CD4-positive, alpha-beta T cell treated with Interleukin-17A for 4 hours (primary cell): ENCODE measurements around the gene SLC10A7.
"Not testable (repeated sequence)": the region's sequence is repeated elsewhere in the genome, so short reads cannot be mapped to it uniquely, and the experiment has no call there.

ENCODE experiments used
- DNase-seq: peaks from one replicate; pipeline ENCODE4 v3.0.0-alpha.2; 2020; ENCODE audit warnings: mixed read lengths

The SLC10A7 gene

DNA sequence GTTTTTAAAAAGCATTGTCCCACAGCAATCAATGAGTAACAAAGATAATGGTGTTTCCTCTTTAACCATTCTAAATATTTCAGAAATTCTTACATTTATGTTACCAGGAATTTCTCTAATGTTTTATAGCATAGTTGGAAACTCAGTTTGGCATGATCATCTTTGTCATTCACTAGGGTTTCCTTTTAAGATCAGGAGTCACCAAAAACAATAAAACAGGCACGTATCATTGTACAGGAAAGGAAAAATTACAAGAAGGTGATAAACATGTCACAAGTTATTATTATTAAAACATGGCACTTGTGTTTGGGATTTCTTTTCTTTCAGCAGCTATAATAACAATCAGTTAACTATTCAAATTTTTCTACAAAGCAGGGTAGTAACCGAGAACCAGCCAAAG is 84.0 kb downstream of the SLC10A7 start:
- no peak for DNase-seq

DNA sequence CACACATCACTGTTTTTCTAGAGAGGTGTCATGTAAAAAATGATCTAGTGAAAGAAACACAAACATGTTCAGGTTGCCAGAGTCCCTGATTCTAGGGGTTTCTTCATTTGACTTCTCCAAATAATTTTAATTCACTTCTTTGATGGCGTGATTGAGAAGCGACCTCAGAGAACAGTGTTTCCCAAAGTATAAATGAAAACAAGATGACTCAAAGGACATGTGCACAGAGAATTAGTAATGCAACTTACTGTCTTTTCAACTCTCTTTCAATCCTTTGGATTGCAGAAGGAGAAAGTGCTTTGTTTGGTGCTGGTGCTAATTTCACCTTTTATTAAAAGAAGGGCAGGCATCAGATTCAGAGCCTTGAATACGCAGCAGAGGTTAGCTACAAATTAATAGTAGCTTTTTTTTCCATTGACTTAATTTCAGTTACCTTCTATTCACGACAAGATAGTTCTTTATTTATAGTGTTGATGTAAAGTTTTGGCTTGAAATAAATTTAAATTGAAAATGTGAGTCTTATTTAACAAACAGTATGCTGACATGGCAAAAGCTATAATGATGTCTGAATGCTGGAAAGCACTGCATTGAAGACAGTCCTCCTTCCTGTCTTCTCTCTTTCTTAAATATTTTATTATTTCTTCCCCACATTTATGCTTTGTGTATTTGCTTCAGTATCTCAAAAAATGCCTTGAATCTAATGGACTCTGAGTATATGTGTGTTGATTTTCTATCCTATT is 85.1 kb downstream of the SLC10A7 start:
- no peak for DNase-seq

DNA sequence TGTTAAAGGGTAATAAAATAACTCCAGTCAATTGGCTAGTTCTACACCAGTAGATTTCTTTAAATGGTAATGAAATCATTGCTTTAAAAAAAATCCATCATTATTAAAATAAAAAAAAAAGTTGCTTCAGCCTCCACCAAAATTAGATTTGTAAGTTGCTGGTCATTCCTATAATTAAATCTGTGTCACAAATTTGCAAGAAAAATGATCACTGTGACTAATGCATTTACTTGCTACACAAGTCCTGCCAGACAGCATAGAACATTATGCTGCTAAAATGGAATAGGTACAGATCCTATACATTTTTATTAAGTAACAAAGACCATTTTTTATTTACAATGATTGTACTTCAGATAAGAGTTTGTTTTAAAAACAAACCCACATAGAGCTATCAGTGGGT is 85.8 kb downstream of the SLC10A7 start:
- no peak for DNase-seq

DNA sequence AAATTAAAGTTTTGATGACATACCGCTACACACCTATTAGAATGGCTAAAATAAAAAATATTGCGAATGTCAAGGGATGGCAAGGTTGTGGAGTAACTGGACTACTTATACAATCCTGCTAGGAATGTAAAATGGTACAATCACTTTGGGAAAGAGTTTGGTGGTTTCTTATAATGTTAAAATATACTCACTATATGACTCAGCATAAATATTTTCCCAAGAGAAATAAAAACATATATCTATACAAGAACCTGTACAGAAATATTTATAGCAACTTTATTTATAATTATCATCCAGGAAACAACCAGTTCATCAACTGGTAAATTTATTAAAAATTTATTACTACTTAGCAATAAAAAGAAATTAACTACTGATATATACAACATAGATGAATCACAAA is 89.7 kb downstream of the SLC10A7 start:
- no peak for DNase-seq

DNA sequence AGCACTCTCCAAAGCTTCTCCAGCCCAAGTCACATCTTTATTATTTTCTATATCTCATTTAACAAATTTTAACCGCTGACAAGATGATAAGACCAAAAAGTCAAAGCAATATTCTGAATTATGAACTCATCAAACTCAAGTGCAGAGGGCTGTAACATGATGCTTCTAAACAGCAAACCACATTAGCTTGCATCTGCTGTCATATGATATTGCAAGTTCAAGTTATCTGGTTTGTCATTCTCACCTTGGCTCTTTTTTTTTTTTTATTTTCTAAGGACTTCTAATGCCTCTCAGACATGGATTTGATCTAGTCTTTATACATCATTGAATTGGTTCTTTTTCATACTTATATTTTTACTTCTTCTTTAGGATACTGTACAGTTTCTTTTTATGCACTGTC is 93.4 kb downstream of the SLC10A7 start:
- no peak for DNase-seq

DNA sequence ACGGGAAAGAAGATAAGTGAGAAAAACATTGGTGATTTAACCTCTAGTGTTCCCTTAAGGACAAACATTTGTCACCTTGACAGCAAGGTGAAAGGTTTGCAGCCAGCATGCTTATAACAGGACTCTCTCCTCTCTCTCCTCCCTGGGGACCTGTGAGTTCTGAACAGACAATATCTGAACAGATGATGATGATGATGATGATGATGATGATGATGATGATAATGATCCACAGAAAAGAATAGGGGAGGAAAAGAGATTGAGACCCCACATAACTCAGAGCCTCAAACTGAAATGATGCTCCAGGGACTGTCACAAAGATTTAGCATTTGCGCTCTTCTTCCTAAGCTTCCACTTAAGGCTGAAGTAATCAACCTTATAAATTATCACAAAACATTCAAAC is 103.9 kb downstream of the SLC10A7 start:
- DNase-seq, result no peak

DNA sequence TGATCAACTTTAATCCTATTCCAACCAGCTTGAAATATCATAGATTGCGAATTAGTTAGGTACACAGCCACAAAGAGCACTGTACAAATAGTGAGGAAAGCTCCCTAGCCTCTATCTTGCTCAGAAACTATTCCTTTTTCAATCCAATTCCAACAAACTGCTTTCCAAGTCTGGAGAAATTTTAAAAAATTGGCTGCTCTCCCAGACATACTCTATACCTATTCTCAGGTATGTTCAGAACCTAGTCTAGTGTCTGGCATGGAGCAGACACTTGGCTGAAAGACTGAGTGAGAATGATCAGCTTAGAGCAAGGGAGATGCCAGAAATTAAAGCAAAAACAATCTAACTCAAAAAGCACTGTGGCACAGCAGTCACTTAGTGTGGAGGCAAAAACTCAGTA is 105.9 kb downstream of the SLC10A7 start:
- no peak for DNase-seq

DNA sequence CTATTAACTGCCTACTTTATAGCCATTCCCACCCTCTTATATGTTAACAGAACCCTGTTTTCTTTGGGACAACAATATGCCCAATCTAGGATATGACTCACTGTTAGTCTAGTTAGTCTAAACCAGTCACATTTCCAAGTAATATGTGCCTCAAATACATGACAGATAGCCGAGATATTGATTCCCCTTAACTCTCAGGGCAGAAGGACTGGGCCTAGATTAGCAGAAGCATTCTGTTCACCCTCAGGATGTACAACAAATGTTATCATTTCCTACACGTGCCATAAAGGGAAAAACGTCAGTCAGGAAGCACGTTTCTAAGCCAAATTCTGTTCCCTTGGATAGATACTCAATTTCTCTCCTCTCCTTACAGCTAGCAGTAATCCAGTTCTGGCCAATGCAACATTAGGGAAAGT is 114.1 kb downstream of the SLC10A7 start:
- DNase-seq, result no peak

DNA sequence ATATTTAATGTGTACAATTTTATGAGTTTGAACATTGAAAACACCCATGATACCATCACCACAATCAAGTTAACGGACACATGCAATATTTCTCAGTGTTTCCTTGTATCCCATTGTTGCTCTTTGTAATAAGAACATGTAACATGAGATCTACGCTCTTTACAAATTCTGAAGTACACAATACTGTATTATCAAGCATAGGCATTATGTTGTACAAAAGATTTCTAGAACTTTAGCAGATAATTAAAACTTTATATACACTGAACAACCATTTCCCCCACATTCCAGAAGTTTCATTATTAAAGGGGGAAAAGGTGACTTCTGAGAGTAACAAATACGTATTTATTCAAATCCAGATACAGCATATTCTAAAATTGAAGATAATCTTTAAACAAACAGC is 114.5 kb downstream of the SLC10A7 start:
- no peak for DNase-seq

DNA sequence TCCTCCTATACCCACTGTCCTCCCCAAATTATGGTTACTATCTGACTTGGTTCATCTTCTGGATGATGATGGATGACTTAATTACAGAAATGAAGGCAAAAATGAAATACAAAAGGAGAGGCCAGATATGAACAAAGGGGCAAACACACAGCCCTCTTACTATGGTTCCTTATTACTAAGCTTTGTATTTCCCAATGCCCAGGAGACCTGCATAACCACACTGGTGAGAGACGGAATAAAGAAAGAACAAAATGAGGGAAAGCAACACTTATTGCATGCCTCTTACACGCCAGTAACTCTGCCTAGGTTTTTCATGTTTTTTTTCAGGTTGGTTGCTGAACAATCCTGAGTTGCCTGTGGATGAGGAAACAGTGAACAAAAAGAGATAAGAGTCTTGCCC is 120.5 kb downstream of the SLC10A7 start:
- no peak for DNase-seq

DNA sequence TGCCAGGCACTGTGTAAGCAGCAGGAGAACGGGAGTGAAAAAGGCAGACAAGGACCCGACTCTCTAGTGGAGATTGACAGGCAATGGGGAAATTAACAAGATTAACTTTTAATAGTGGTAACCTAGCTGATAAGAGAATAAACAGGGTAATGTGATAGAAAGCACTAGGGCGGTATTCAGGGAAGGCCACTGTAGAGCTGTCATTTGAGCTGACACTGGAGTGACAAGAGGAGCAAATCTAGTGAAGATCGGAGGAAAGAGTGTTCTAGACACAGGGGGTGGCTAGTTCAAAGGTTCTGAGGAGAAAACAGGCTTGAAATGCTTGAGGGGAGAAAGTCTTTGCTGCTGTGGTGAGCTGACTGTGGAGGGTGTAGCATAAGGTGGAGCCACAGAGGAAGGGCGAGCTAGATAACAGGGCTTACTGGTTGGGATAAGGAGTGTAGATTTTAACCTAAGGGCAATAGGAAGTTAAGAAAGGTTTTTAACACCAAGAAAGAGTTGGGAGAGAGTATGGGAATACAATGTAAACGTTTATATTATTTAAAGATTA is 122.8 kb downstream of the SLC10A7 start:
- DNase-seq, result no peak

DNA sequence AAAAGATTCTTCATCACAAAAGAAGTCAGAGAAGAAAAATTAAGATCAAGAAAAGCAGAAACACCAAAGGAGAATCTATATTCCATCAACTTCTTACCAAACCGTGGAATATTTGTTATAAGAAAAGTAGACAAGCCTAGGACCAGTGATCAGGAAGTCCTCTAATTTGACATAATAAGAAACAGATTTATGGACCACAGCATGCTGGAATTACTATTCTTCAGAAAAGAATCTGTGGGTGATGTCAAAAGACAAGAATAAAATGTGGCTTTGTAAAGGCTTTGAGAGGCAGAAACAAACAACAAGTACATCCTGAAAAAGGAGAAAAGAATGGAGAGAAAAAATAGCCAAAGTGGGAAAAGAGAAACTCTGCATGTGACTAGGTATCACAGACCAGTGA is 123.3 kb downstream of the SLC10A7 start:
- no peak for DNase-seq

DNA sequence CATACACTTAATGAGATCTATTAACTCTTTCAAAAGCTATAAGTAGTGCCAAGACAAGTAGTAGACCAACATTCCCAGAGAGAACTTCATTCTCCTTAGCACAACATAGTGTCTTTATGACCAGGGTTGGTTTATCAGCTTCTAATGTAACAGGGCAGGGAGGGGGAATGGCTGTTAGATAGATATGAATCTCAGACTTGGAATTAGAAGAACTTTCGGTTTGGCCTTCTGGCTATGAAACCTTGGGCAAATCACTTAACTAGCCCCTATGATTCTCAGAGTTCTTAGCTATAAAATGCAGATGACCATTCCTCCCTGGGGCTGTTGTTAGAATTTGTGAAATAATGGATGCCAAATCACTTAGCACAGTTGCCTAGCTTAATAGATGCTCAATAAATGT is 132.2 kb downstream of the SLC10A7 start:
- DNase-seq, result no peak

DNA sequence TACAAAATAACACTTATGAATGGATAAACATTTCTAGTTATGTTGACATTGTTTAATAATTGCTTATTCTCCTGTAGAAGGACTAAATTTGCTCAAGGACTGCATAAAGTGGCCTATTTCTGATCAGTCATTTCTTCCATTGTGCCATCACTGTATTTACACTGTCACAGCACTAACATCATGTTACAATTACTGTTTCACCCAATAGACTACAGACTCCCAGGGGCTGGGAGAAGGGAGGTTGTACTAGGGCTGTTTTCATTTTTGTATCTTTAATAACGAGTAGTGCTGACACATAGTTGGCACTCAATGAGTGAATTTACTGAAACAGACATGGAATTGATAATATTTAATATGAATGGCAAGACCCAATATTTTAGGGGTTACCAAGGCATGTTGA is 139.5 kb downstream of the SLC10A7 start:
- no peak for DNase-seq

DNA sequence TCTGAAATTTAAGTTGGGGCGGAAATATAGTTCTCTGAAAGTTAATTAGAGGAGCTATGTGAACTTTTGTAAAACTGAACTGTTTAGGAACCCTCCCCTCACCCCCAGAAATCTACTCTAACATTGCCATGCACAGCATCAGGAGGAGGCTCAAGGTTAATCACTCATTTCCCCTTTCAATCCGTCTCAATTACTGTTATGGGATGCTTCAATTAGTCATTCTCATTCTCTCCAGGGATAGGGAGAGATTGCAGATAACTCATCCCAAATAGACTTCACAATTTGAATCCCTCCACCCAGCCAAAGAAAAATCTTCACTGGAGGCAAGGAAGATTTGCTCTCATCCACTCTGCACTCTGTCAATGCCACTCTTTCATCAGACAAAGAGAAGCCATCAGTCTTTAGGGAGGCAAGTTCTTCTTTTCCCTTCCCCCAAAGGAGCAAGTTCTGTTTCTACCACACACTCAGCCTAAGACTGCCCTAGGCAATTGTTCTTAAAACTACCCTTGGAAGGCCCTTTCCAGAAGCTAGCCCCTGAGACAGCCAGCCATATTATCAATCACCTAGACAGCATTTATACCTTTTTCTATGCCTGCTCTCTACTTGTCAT is 140.4 kb downstream of the SLC10A7 start:
- no peak for DNase-seq

DNA sequence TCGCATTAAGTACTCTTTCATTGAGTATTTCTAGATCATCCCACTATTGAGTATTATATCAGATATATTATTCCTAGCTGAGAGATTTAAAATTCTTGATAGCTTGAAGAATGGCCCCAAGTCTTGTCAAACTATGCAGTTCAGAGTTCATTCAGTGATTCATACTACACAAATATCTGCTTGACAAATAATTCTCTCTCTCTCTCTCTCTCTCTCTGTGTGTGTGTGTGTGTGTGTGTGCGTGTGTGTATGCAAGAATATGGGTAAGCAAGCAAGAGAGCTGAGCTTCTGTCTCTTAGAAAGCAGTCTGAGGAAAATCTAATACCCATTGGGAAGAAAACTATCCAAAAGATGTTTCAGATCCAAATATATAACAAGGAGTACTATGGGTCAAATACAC is 142.0 kb downstream of the SLC10A7 start:
- no peak for DNase-seq

DNA sequence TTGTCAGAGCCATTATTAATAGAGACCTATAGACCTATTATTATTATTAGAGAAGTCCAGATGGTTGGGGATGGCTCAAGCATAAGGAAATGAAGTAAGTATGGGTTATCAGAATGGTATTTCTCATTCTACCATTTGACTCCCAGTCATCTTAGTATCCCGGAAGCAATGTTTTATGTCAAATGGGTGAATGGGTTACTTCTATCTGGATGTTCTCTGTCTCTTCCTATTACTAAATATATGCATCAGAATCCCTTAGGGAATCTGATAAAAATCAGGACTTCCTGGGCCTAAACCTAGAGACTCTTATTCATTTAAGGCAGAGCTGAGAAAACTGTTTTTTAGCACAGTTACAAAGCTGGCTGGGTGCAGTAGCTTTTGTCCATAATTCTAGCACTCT is 149.9 kb downstream of the SLC10A7 start:
- no peak for DNase-seq

DNA sequence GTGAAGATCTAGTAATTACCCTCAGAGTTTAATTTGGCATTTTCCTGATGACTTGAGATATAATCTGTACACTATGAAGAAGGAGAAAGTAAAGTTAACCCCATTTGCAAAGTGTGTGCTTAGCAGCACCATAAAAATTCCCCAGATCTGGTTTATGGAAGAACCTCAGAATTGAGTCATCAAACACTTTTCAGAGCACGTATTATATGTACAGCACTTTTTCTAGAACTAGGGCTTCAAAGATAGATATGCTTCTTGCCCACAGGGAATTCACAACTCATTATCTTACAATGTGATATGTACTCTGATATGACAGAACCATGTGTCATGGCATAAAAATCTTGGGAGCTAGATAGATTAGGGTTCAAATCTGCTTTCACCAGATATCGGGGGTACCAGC is 150.9 kb downstream of the SLC10A7 start:
- no peak for DNase-seq

DNA sequence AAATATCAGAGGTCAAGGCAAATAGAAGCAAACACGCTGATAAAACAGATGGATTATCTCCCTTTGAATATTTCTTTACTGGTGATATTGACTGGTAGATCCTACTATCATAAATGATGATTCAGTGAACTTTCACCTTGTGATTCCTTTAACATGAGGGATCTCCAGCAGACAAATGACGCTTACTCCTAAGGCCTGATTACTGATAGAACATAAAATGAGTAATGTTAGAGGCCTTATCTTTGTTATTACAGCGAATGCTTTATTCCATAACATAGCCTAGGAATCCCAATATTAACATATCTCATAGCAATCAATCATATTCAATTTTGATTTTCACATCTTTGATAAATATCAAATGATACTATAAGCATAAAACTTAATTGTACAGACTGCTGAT is 152.3 kb downstream of the SLC10A7 start:
- DNase-seq, result no peak

DNA sequence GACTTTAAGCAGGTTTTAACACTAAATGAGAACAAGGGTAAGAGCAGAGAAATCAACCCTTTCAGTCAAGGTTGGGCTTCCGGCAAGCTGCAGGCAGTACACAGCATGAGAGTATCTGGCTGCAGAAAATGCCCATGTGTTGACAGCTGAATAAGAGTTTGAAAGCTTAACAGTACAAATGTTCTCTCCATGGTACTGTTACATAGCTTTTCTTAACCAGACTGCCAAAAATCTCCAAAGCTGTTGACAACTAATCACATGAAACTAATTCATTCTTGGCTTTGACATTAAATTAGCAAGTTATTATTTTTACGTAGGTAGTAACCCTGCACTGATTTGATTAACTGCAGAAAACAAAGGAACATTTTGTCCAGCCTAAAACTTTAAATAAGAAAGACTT is 153.5 kb downstream of the SLC10A7 start:
- DNase-seq, result no peak

DNA sequence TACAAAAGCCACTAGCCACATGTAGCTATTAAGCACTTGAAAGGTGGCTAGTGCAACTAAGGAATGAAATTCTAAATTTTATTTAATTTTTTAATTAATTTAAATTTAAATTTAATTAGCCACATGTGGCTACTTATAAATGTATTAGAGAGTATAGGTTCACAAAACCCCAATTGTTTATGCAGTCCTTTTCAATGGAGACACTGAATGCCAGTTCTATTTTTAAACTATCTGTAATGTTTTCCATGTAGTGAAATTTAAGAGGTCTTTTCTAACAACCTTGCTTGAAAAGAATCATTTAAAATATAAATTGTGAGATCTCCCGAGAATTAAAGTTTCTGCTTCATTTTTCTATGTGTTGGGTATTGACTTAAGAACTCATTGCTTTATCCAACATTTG is 154.4 kb downstream of the SLC10A7 start:
- no peak for DNase-seq

DNA sequence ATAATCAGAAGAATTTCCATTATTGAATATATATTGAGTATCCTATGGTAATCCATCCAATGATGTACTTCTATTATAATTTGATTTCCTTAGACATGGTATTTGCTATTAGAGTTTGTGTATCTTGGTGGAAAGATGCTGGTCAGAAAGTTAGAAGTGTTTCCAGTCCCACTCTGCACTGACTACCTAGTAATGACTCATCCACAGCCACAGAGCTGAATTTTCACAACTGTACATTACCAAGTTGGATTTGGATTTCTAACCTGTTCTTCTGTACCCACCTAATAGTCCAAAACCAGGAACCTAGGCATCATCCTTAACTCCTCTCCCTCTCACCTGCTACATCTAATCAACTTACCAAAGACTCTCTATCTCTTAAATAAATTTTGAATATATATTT is 162.0 kb downstream of the SLC10A7 start:
- DNase-seq, result no peak

DNA sequence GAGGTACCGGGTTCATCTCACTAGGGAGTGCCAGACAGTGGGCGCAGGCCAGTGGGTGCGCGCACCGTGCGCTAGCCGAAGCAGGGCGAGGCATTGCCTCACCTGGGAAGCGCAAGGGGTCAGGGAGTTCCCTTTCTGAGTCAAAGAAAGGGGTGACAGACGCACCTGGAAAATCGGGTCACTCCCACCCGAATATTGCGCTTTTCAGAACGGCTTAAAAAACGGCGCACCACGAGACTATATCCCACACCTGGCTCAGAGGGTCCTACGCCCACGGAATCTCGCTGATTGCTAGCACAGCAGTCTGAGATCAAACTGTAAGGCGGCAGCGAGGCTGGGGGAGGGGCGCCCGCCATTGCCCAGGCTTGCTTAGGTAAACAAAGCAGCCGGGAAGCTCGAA is 171.6 kb downstream of the SLC10A7 start:
- DNase-seq, result not testable (repeated sequence)

DNA sequence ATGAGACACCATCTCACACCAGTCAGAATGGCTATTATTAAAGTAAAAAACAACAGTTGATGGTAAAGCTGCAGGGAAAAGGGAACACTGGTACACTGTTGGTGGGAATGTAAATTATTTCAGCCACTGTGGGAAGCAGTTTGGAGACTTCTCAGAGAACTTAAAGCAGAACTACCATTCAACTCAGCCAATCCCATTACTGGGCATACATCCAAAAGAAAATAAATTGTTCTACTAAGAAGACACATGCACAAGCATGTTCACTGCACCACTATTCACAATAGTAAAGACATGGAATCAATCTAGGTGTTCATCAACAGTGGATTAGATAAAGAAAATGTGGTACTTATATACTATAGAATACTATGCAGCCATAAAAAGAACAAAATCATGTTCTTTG is 172.4 kb downstream of the SLC10A7 start:
- DNase-seq, result no peak

DNA sequence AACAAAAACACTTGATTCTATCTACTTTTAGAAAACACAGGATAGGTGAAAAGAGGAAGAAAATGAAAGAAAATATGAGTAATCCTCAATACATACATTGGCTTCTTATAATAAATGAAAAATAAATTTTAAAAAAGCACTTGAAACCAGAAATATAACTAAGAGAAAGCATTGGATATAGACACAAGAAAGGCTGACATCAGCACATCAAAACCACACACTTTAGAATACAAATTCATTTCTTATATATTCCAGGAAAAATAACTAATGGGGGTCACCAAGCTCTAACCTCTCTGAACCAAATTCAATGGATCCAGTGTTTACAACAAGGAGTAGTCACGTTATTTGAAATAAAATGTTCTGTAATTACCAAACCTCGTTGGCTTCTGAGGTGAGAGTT is 173.9 kb downstream of the SLC10A7 start:
- DNase-seq, result no peak
